Panc1 (cell line): ENCODE results near the gene ZNF583. TPM values are rescaled to one million over a fixed set of nuclear protein-coding genes. Genes with fewer than 3 reads are reported as not detected.

Experiments used
- ATAC-seq: fragments of 200-7000 bp; cut with Tn5 transposase; 2 replicates; pipeline ENCODE4 v1.9.1; 2020; ENCODE audit warnings: mild to moderate bottlenecking, moderate library complexity
- BruUV-seq: library from RNA; stranded (reverse); fragments of 400-500 nt; replicated peaks from 2 replicates; lab custom pipeline; 2021; lab: Mats Ljungman, UMichigan
- CTCF ChIA-PET: fragments of 300-600 bp; sonication (Branson Sonifier 250); formaldehyde crosslinking; loops from one replicate; lab custom pipeline; 2022; ENCODE audit warnings: antibody characterized with exemption; lab: Charles Lee
- POLR2A ChIA-PET: fragments of 300-600 bp; sonication (Branson Sonifier 250); formaldehyde crosslinking; loops from one replicate; lab custom pipeline; 2022; ENCODE audit warnings: antibody characterized with exemption; lab: Charles Lee
- DNase-seq: peaks from one replicate; pipeline ENCODE4 v3.0.0-alpha.2; 2010; ENCODE audit warnings: low read depth, low spot score
- H3K27ac ChIP-seq: 2 replicates; pipeline ENCODE4 v1.5.1; 2011; ENCODE audit warnings: mild to moderate bottlenecking, low read length, inconsistent platforms
- H3K27me3 ChIP-seq: fragments of 200-500 bp; sonication (Bioruptor generic); 2 replicates; pipeline ENCODE4 v1.6.0; 2014; ENCODE audit warnings: low read length, inconsistent platforms; ENCODE audit not compliant: control insufficient read depth, insufficient read depth
- H3K36me3 ChIP-seq: fragments of 200-500 bp; sonication (Bioruptor generic); 2 replicates; pipeline ENCODE4 v1.5.1; 2014; ENCODE audit warnings: inconsistent platforms, mild to moderate bottlenecking, low read length, moderate library complexity; ENCODE audit not compliant: control insufficient read depth, insufficient read depth
- H3K4me1 ChIP-seq: 2 replicates; pipeline ENCODE4 v1.5.1; 2011; ENCODE audit warnings: inconsistent platforms, mild to moderate bottlenecking, low read length, moderate library complexity; ENCODE audit not compliant: control insufficient read depth, insufficient read depth
- H3K4me3 ChIP-seq, 2 experiments: 2 replicates each; pipeline ENCODE4 v1.5.1; 2011 to 2012; ENCODE audit warnings: low read depth in 2 of 2, low read length in 2 of 2, mild to moderate bottlenecking in 2 of 2, inconsistent platforms in 1 of 2, moderate library complexity in 1 of 2
- H3K9me3 ChIP-seq: fragments of 200-500 bp; sonication (Bioruptor generic); 2 replicates; pipeline ENCODE4 v1.5.1; 2014; ENCODE audit warnings: low read depth, mild to moderate bottlenecking, inconsistent platforms, low read length, moderate library complexity; ENCODE audit not compliant: control insufficient read depth, insufficient read depth
- CTCF ChIP-seq: fragments of 450-650 bp; IDR thresholded peaks from 2 replicates; pipeline ENCODE4 v1.5.1; 2017; ENCODE audit warnings: mild to moderate bottlenecking
- POLR2AphosphoS5 ChIP-seq: IDR thresholded peaks from 2 replicates; pipeline ENCODE4 v1.6.1; 2012; ENCODE audit warnings: mild to moderate bottlenecking, low read depth, low read length, moderate library complexity
- REST ChIP-seq, 2 experiments: IDR thresholded peaks; 2 replicates each; pipeline ENCODE4 v1.6.1; 2011 to 2012; ENCODE audit warnings: low read depth in 2 of 2, control low read depth in 1 of 2, low read length in 1 of 2, mild to moderate bottlenecking in 1 of 2, moderate library complexity in 1 of 2; ENCODE audit not compliant: insufficient read depth in 1 of 2
- SIN3A ChIP-seq: IDR thresholded peaks from 2 replicates; pipeline ENCODE4 v1.6.1; 2012; ENCODE audit warnings: low read depth, mild to moderate bottlenecking, low read length, moderate library complexity, borderline replicate concordance; ENCODE audit not compliant: insufficient read depth
- TCF7L2 ChIP-seq: IDR thresholded peaks from 2 replicates; pipeline ENCODE4 v1.6.1; 2011; ENCODE audit warnings: mild to moderate bottlenecking, low read depth, low read length, inconsistent platforms
- in situ Hi-C: cut with HindIII; loops from 2 replicates; pipeline ENCODE4 v1.10.0; 2016; ENCODE audit warnings: low sequenced_read_pairs, low pct_unique_long_range_greater_than_20kb
- intact Hi-C: fragments of 100-400 bp; cut with micrococcal nuclease; formaldehyde crosslinking; loops from one replicate; pipeline ENCODE4 v1.10.0; 2022; ENCODE audit not compliant: unreplicated experiment
- total RNA-seq: library from RNA; stranded (reverse); gene quantifications from one replicate; pipeline ENCODE4 v1.2.1, GENCODE V29; 2021; ENCODE audit not compliant: unreplicated experiment

Gene ZNF583
- total RNA-seq, 1 experiment from 2014 or later: 6.1 TPM

GRCh38 chr19:56474308-56474707, 70.2 kb downstream of the ZNF583 start:
- H3K9me3 ChIP-seq: peaks cover 6% of the 10 kb centered on the region
- H3K27ac ChIP-seq: no peak overlapping the region
- TF ChIP-seq SIN3A (no peak), REST (IDR thresholded peaks at IDR 0.05; ENCODE audit: insufficient read depth in 1 of 2, low read depth in 2 of 2, low read length in 1 of 2) (no peak), POLR2AphosphoS5 (no peak)
- ATAC-seq: no peak
- no peak overlapping the region for H3K4me3 ChIP-seq
- ChIA-PET CTCF (no interaction called here), POLR2A (no interaction called here)
- DNase-seq: no peak
- no TSS peak for BruUV-seq
- no peaks in the 10 kb centered on the region for H3K27me3 ChIP-seq
- H3K36me3 ChIP-seq: no peaks in the 10 kb centered on the region
- in situ Hi-C loops (no loop called here), intact Hi-C loops (no loop called here)
- no peaks in the 10 kb centered on the region for H3K4me1 ChIP-seq

- peaks cover 12% of the 10 kb centered on the region for H3K9me3 ChIP-seq
- ChIA-PET POLR2A (no interaction called here), CTCF (no interaction called here)
- BruUV-seq: no TSS peak
- no peaks in the 10 kb centered on the region for H3K27me3 ChIP-seq
- in situ Hi-C loops: no loop called here
- no peak for DNase-seq
- no peaks in the 10 kb centered on the region for H3K4me1 ChIP-seq
- intact Hi-C loops: no loop called here
- H3K27ac ChIP-seq: no peak overlapping the region
- no peak for ATAC-seq
- no peak overlapping the region; a peak in 1 of 4 replicates for H3K4me3 ChIP-seq
- H3K36me3 ChIP-seq: no peaks in the 10 kb centered on the region
- TF ChIP-seq REST (IDR thresholded peaks at IDR 0.05; ENCODE audit: insufficient read depth in 1 of 2, low read depth in 2 of 2, low read length in 1 of 2) (no peak), SIN3A (no peak), TCF7L2 (no peak), POLR2AphosphoS5 (no peak), CTCF (no peak)
Observed at GRCh38 chr19:56476093-56476492, 72.0 kb downstream of the ZNF583 start.

Other genes starting within 250 kb of the ZNF583 start
- not detected for gene GALP, start 228.3 kb upstream of the ZNF583 start, total RNA-seq
- gene ZSCAN5B, start 206.5 kb upstream of the ZNF583 start, total RNA-seq: not detected
- gene ZSCAN5C, start 202.1 kb upstream of the ZNF583 start, total RNA-seq: not detected
- gene EDDM13, start 131.6 kb upstream of the ZNF583 start, total RNA-seq: not detected
- gene ZSCAN5A, start 89.5 kb upstream of the ZNF583 start, total RNA-seq: 13.8 TPM
- 2.0 TPM for gene ZNF582, start 10.8 kb upstream of the ZNF583 start, total RNA-seq
- gene ZNF667, start 73.0 kb downstream of the ZNF583 start, total RNA-seq: not detected
- not detected for gene ZNF471, start 103.5 kb downstream of the ZNF583 start, total RNA-seq
- not detected for gene ZFP28, start 134.6 kb downstream of the ZNF583 start, total RNA-seq
- gene ZNF470, start 163.1 kb downstream of the ZNF583 start, total RNA-seq: not detected
- gene ZNF71, start 191.0 kb downstream of the ZNF583 start, total RNA-seq: 6.3 TPM
- 0.28 TPM for gene SMIM17, start 238.8 kb downstream of the ZNF583 start, total RNA-seq